Neural crest cell (in vitro differentiated cells): ENCODE data around the gene DNASE1. TPM values are rescaled to one million over a fixed set of nuclear protein-coding genes. Genes with fewer than 3 reads are reported as not detected.
A peak's percentile ranks its signal among the peaks of the same experiment; 100 is the strongest.

Experiments used
- DNase-seq: peaks from one replicate; pipeline ENCODE4 v3.0.0; 2021; ENCODE audit warnings: low read depth, mixed read lengths, low spot score
- H3K27ac Mint-ChIP-seq: one replicate; pipeline ENCODE4 v1.8.0; 2021; ENCODE audit warnings: mild to moderate bottlenecking, mixed read lengths; ENCODE audit not compliant: unreplicated experiment
- H3K27me3 Mint-ChIP-seq: 2 replicates; pipeline ENCODE4 v1.8.0; 2021; ENCODE audit warnings: low read depth, mild to moderate bottlenecking, mixed read lengths
- H3K36me3 Mint-ChIP-seq: 2 replicates; pipeline ENCODE4 v1.8.0; 2021; ENCODE audit warnings: low read depth, mild to moderate bottlenecking, mixed read lengths
- H3K4me1 Mint-ChIP-seq: 2 replicates; pipeline ENCODE4 v1.8.0; 2021; ENCODE audit warnings: mixed read lengths
- H3K4me3 Mint-ChIP-seq: one replicate; pipeline ENCODE4 v1.8.0; 2021; ENCODE audit warnings: mild to moderate bottlenecking, mixed read lengths
- H3K9me3 Mint-ChIP-seq: 2 replicates; pipeline ENCODE4 v1.8.0; 2021; ENCODE audit warnings: mixed read lengths
- CTCF ChIP-seq: fragments of 200-600 bp; sonication (generic); conservative IDR thresholded peaks from 2 replicates; pipeline ENCODE4 v1.5.0; 2021; ENCODE audit warnings: antibody characterized with exemption, mild to moderate bottlenecking
- total RNA-seq: library from RNA; stranded (reverse); gene quantifications from 2 replicates; pipeline ENCODE4 v1.2.1, GENCODE V29; 2021

Gene DNASE1
- total RNA-seq, 1 donor from 2014 or later: 23.6 TPM

- H3K9me3 Mint-ChIP-seq: peaks cover 4% of the 10 kb centered on the region
- H3K4me1 Mint-ChIP-seq: peaks cover 28% of the 10 kb centered on the region
- no peak for TF ChIP-seq CTCF
- H3K36me3 Mint-ChIP-seq: peaks cover 9% of the 10 kb centered on the region
- H3K27ac Mint-ChIP-seq: peak overlapping the region; percentile 19
- H3K4me3 Mint-ChIP-seq: no peak overlapping the region
- no peak for DNase-seq
- no peaks in the 10 kb centered on the region for H3K27me3 Mint-ChIP-seq
Observed at GRCh38 chr16:3643095-3643730, 11.3 kb upstream of the DNASE1 start.

GRCh38 chr16:3645108-3645503 is 9.4 kb upstream of the DNASE1 start:
- H3K9me3 Mint-ChIP-seq: no peaks in the 10 kb centered on the region
- H3K27ac Mint-ChIP-seq: peak overlapping the region; percentile 94
- TF ChIP-seq CTCF: no peak
- H3K4me3 Mint-ChIP-seq: peak overlapping the region; percentile 43
- no peak for DNase-seq
- H3K4me1 Mint-ChIP-seq: peaks cover 23% of the 10 kb centered on the region
- peaks cover 2% of the 10 kb centered on the region for H3K36me3 Mint-ChIP-seq
- no peaks in the 10 kb centered on the region for H3K27me3 Mint-ChIP-seq

GRCh38 chr16:3645504-3646347 is 8.8 kb upstream of the DNASE1 start:
- Mint-ChIP-seq H3K9me3 (no peaks in the 10 kb centered on the region), H3K4me3 (peak overlapping the region; percentile 43), H3K36me3 (peaks cover 2% of the 10 kb centered on the region), H3K27me3 (no peaks in the 10 kb centered on the region), H3K27ac (peak overlapping the region; percentile 94), H3K4me1 (peaks cover 23% of the 10 kb centered on the region)
- no peak for TF ChIP-seq CTCF
- peak; percentile 57 for DNase-seq

GRCh38 chr16:3646348-3646920 is 8.1 kb upstream of the DNASE1 start:
- no peak overlapping the region for H3K4me3 Mint-ChIP-seq
- TF ChIP-seq CTCF: no peak
- peak overlapping the region; percentile 90 for H3K27ac Mint-ChIP-seq
- peaks cover 23% of the 10 kb centered on the region for H3K4me1 Mint-ChIP-seq
- H3K27me3 Mint-ChIP-seq: no peaks in the 10 kb centered on the region
- H3K36me3 Mint-ChIP-seq: peaks cover 2% of the 10 kb centered on the region
- no peak for DNase-seq
- no peaks in the 10 kb centered on the region for H3K9me3 Mint-ChIP-seq

- Mint-ChIP-seq H3K36me3 (peaks cover 5% of the 10 kb centered on the region), H3K27ac (no peak overlapping the region), H3K9me3 (no peaks in the 10 kb centered on the region), H3K4me1 (peaks cover 18% of the 10 kb centered on the region), H3K27me3 (no peaks in the 10 kb centered on the region), H3K4me3 (no peak overlapping the region)
- DNase-seq: no peak
- no peak for TF ChIP-seq CTCF
Observed at GRCh38 chr16:3650631-3651265, 3.7 kb upstream of the DNASE1 start.
